ENCODE data around the gene KISS1R. TPM values are rescaled to one million over a fixed set of nuclear protein-coding genes. Genes with fewer than 3 reads are reported as not detected.

KISS1R gene
- total and polyA plus RNA-seq, 12 donors: 0.25 to 0.44 TPM; not detected in 10

- no peaks in the 10 kb centered on the region for H3K36me3 ChIP-seq (replicated peaks in 1 of 2)
- H3K9me3 ChIP-seq (replicated peaks in 1 of 3): no peaks in the 10 kb centered on the region
- no peak overlapping the region for H3K4me3 ChIP-seq
- no peaks in the 10 kb centered on the region for H3K27me3 ChIP-seq
- TF ChIP-seq, protein P1, sequence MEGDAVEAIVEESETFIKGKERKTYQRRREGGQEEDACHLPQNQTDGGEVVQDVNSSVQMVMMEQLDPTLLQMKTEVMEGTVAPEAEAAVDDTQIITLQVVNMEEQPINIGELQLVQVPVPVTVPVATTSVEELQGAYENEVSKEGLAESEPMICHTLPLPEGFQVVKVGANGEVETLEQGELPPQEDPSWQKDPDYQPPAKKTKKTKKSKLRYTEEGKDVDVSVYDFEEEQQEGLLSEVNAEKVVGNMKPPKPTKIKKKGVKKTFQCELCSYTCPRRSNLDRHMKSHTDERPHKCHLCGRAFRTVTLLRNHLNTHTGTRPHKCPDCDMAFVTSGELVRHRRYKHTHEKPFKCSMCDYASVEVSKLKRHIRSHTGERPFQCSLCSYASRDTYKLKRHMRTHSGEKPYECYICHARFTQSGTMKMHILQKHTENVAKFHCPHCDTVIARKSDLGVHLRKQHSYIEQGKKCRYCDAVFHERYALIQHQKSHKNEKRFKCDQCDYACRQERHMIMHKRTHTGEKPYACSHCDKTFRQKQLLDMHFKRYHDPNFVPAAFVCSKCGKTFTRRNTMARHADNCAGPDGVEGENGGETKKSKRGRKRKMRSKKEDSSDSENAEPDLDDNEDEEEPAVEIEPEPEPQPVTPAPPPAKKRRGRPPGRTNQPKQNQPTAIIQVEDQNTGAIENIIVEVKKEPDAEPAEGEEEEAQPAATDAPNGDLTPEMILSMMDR (IDR thresholded peaks at IDR 0.05): no peak
- TF ChIP-seq POLR2A (IDR thresholded peaks at IDR 0.05): no peak
- H3K4me1 ChIP-seq (replicated peaks in 1 of 2): no peaks in the 10 kb centered on the region
- no peak overlapping the region for H3K27ac ChIP-seq
- intact Hi-C loops (cut with DNase I): no loop called here
- no peak for DNase-seq
- 84 to 92% (median 89%) methylated on average over 31 to 36 of the region's 36 CpGs for WGBS, 4 donors
These were observed 42.1 kb downstream of the KISS1R start for GRCh38 chr19:958967-959855.

DNA sequence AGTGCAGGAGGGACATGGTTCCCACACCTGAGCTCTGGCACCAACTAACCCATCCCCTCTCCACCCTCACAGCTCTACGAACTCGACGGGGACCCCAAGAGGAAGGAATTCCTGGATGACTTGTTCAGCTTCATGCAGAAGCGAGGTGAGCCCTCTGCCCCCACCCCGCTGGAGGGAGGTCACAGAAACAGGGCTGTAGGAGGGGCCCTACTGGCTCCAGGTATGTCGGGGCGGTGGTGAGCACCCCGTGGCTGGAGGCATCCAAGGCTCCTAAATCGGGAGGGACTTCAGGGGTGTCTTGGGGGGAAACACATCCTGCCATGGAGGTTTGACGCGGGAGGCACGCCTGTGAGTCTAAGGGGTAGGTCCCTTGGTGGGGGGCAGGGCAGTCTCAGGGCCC lies 42.9 kb downstream of the KISS1R start:
- H3K9me3 ChIP-seq (replicated peaks in 1 of 3): no peaks in the 10 kb centered on the region
- no peak for DNase-seq
- H3K4me3 ChIP-seq: no peak overlapping the region
- intact Hi-C loops (cut with DNase I): no loop called here
- H3K27ac ChIP-seq: no peak overlapping the region
- H3K27me3 ChIP-seq: no peaks in the 10 kb centered on the region
- H3K4me1 ChIP-seq (replicated peaks in 1 of 2): no peaks in the 10 kb centered on the region
- 58 to 80% (median 67%) methylated on average over 4 to 12 of the region's 12 CpGs for WGBS, 4 donors
- TF ChIP-seq, protein P1 (IDR thresholded peaks at IDR 0.05): no peak
- no peak for TF ChIP-seq POLR2A (IDR thresholded peaks at IDR 0.05)
- no peaks in the 10 kb centered on the region for H3K36me3 ChIP-seq (replicated peaks in 1 of 2)

GRCh38 chr19:960601-960938 lies 43.4 kb downstream of the KISS1R start:
- Histone ChIP-seq H3K27me3 (no peaks in the 10 kb centered on the region), H3K36me3 (replicated peaks in 1 of 2) (no peaks in the 10 kb centered on the region), H3K4me3 (no peak overlapping the region), H3K27ac (no peak overlapping the region), H3K4me1 (replicated peaks in 1 of 2) (no peaks in the 10 kb centered on the region), H3K9me3 (replicated peaks in 1 of 3) (no peaks in the 10 kb centered on the region)
- no peak for DNase-seq
- intact Hi-C loops (cut with DNase I): no loop called here
- WGBS, 4 donors: 77 to 96% (median 79%) methylated on average over 3 to 8 of the region's 8 CpGs
- TF ChIP-seq, protein P1 (IDR thresholded peaks at IDR 0.05): no peak
- TF ChIP-seq POLR2A (IDR thresholded peaks at IDR 0.05): no peak

GRCh38 chr19:961866-962620 lies 44.9 kb downstream of the KISS1R start:
- Histone ChIP-seq H3K4me1 (replicated peaks in 1 of 2) (no peaks in the 10 kb centered on the region), H3K27ac (no peak overlapping the region), H3K27me3 (no peaks in the 10 kb centered on the region), H3K4me3 (no peak overlapping the region), H3K36me3 (replicated peaks in 1 of 2) (peaks cover 0 to 8% of the 10 kb centered on the region in 2 donors), H3K9me3 (replicated peaks in 1 of 3) (no peaks in the 10 kb centered on the region)
- intact Hi-C loops (cut with DNase I): no loop called here
- TF ChIP-seq, protein P1 (IDR thresholded peaks at IDR 0.05): no peak
- WGBS, 4 donors: 82 to 85% (median 83%) methylated on average over 14 of the region's 14 CpGs
- DNase-seq: no peak

Measured in adrenal gland (tissue), 12 donors.